K562 (cell line): ENCODE results near the gene NAV2. TPM values are rescaled to one million over a fixed set of nuclear protein-coding genes. Genes with fewer than 3 reads are reported as not detected.
A peak's percentile ranks its signal among the peaks of the same experiment; 100 is the strongest.

Experiments used
- ARID3B ChIP-seq: fragments of 250-450 bp; sonication (Bioruptor Pico); IDR thresholded peaks from 2 replicates; pipeline ENCODE4 v1.4.0; 2020; ENCODE audit warnings: borderline replicate concordance
- ASH1L ChIP-seq: fragments of 450-650 bp; IDR thresholded peaks from 2 replicates; pipeline ENCODE4 v1.6.1; 2018; ENCODE audit warnings: borderline replicate concordance, mild to moderate bottlenecking, low read depth; ENCODE audit not compliant: partially characterized antibody
- BCOR ChIP-seq: fragments of 450-650 bp; IDR thresholded peaks from 2 replicates; pipeline ENCODE4 v1.6.1; 2016
- CBFA2T2 ChIP-seq: fragments of 450-650 bp; conservative IDR thresholded peaks from 2 replicates; pipeline ENCODE4 v1.6.1; 2017; ENCODE audit warnings: mild to moderate bottlenecking
- EWSR1 ChIP-seq: fragments of 450-650 bp; IDR thresholded peaks from 2 replicates; pipeline ENCODE4 v1.6.1; 2018; ENCODE audit warnings: borderline replicate concordance, mild to moderate bottlenecking, low read depth, moderate library complexity; ENCODE audit not compliant: partially characterized antibody
- FOXO4 ChIP-seq: fragments of 450-650 bp; formaldehyde crosslinking; IDR thresholded peaks from 2 replicates; pipeline ENCODE4 v1.4.0; 2020; ENCODE audit warnings: mild to moderate bottlenecking, moderate library complexity
- HMG20B ChIP-seq: fragments of 250-450 bp; sonication (Bioruptor Pico); IDR thresholded peaks from 2 replicates; pipeline ENCODE4 v1.5.0; 2021; ENCODE audit warnings: mild to moderate bottlenecking
- HNRNPL ChIP-seq: fragments of 200-400 bp; formaldehyde crosslinking; IDR thresholded peaks from 2 replicates; pipeline ENCODE4 v1.6.1; 2017; ENCODE audit warnings: low read depth, mild to moderate bottlenecking, low read length
- NCOA1 ChIP-seq: fragments of 450-650 bp; IDR thresholded peaks from 2 replicates; pipeline ENCODE4 v1.6.1; 2016; ENCODE audit warnings: low read depth
- NR2C2 ChIP-seq, 2 experiments: fragments of 200-800 bp in 1 of 2; sonication (Bioruptor generic) in 1 of 2; sonication (generic) in 1 of 2; formaldehyde crosslinking in 1 of 2; IDR thresholded peaks; 2 replicates each; pipeline versions ENCODE4 v1.6.1 to v1.8.0; 2016 to 2022; ENCODE audit warnings: mild to moderate bottlenecking in 1 of 2, missing compliant biosample characterization in 1 of 2, missing genetic modification characterization in 1 of 2, missing genetic modification reagents in 1 of 2
- PHF20 ChIP-seq: fragments of 450-650 bp; IDR thresholded peaks from 2 replicates; pipeline ENCODE4 v1.6.1; 2018; ENCODE audit not compliant: partially characterized antibody
- RBM25 ChIP-seq: fragments of 200-400 bp; formaldehyde crosslinking; IDR thresholded peaks from 2 replicates; pipeline ENCODE4 v1.6.1; 2018; ENCODE audit warnings: low read length, low read depth, moderate library complexity; ENCODE audit not compliant: severe bottlenecking
- TAF7 ChIP-seq: fragments of 450-650 bp; IDR thresholded peaks from 2 replicates; pipeline ENCODE4 v1.6.1; 2016; ENCODE audit warnings: missing genetic modification characterization, missing compliant biosample characterization
- TCF7L2 ChIP-seq: fragments of 150-350 bp; IDR thresholded peaks from 2 replicates; pipeline ENCODE4 v1.6.1; 2016; ENCODE audit warnings: low read depth, mild to moderate bottlenecking, low read length, moderate library complexity
- ZBTB34 ChIP-seq: fragments of 250-450 bp; sonication (Bioruptor Pico); IDR thresholded peaks from 2 replicates; pipeline ENCODE4 v1.8.0; 2021; ENCODE audit warnings: mild to moderate bottlenecking, moderate library complexity
- ZBTB8A ChIP-seq: fragments of 450-650 bp; IDR thresholded peaks from 2 replicates; pipeline ENCODE4 v1.6.1; 2018; ENCODE audit warnings: mild to moderate bottlenecking, moderate library complexity; ENCODE audit not compliant: partially characterized antibody
- ZNF140 ChIP-seq: fragments of 250-450 bp; sonication (Bioruptor Pico); IDR thresholded peaks from 2 replicates; pipeline ENCODE4 v1.8.0; 2021; ENCODE audit warnings: moderate library complexity, mild to moderate bottlenecking, inconsistent platforms
- ZNF766 ChIP-seq: fragments of 200-800 bp; sonication (Bioruptor generic); conservative IDR thresholded peaks from 2 replicates; pipeline ENCODE4 v1.6.1; 2016; ENCODE audit warnings: missing genetic modification characterization, missing compliant biosample characterization
- ZNF780A ChIP-seq: fragments of 250-450 bp; sonication (Bioruptor Pico); IDR thresholded peaks from 2 replicates; pipeline ENCODE4 v1.5.0; 2021; ENCODE audit warnings: mild to moderate bottlenecking
- polyA plus RNA-seq, 8 experiments: library from polyadenylated mRNA; depleted of rRNA in 4 of 8; stranded (reverse) in 5 of 8; unstranded in 3 of 8; fragments of >200 nt; fragmentation: Nextera tagmentation in 2 of 8; fragmentation: Illumina TruSeq in 1 of 8; extraction: Ambion mirVana in 2 of 8; extraction: Trizol in 1 of 8; gene quantifications; 2 replicates each; pipeline versions ENCODE4 v1.2.1 to v1.2.3, GENCODE V29; 2011 to 2014; ENCODE audit warnings: inconsistent platforms in 1 of 8, missing spikeins in 1 of 8
- total RNA-seq, 7 experiments: library from RNA; depleted of rRNA in 6 of 7; stranded (reverse); fragments of >200 nt in 6 of 7; fragmentation: Illumina TruSeq in 2 of 7; extraction: Trizol in 2 of 7; gene quantifications; 2 replicates each; pipeline versions ENCODE4 v1.2.1 to v1.2.3, GENCODE V29; 2011 to 2021; ENCODE audit warnings: low replicate concordance in 1 of 7

NAV2 gene
- total and polyA plus RNA-seq, 9 of the 15 experiments (the other 6 are each of a cell fraction or from before 2014, with no cell fraction given), result 0.03 to 0.35 (median 0.05) TPM

GRCh38 chr11:20112291-20113148 is 399.9 kb downstream of the NAV2 start (continued):
- TF ChIP-seq ZBTB34 (CRISPR knock-in tag) (no peak), ZNF780A (no peak), HMG20B (CRISPR knock-in tag) (no peak), TCF7L2 (no peak), NCOA1 (peak; percentile 52; the same call in 1 of the 2 replicates), CBFA2T2 (peak; percentile 74), ASH1L (no peak), HNRNPL (no peak), ARID3B (CRISPR knock-in tag) (no peak), BCOR (peak; percentile 80), ZNF766 (CRISPR knock-in tag) (peak; percentile 42; the same call in 1 of the 2 replicates), TAF7 (tag) (no peak), FOXO4 (CRISPR knock-in tag) (no peak), PHF20 (no peak), ZNF140 (no peak), EWSR1 (no peak), NR2C2 (CRISPR knock-in tag; IDR thresholded peaks at IDR 0.05) (no peak), NR2C2 (tag; IDR thresholded peaks at IDR 0.05) (peak; percentile 48; the same call in 1 of the 2 replicates), ZBTB8A (no peak), RBM25 (no peak)
